ENCODE results near the gene NUP107. TPM values are rescaled to one million over a fixed set of nuclear protein-coding genes. Genes with fewer than 3 reads are reported as not detected.

NUP107 gene
- 41.7 and 140 TPM in 2 replicates for total RNA-seq

GRCh38 chr12:68686595-68687521 lies at the start of gene NUP107:
TSS of gene NUP107 (plus strand) at chr12:68686978. CDS start at chr12:68687066, 88 bp downstream.

GRCh38 chr12:68745904-68746571 lies 59.3 kb downstream of the NUP107 start, which contains the start of gene SLC35E3:
TSS of gene SLC35E3 (plus strand) at chr12:68746176. CDS start at chr12:68746378, 202 bp downstream.

Other genes with a start within 250 kb of the NUP107 start
- gene RAP1B, start 76.1 kb upstream of the NUP107 start, total RNA-seq = 222 and 289 TPM in 2 replicates
- 3.2 and 6.1 TPM in 2 replicates for gene SLC35E3, start 59.2 kb downstream of the NUP107 start, total RNA-seq
- gene MDM2, start 121.2 kb downstream of the NUP107 start, total RNA-seq = 96.2 and 162 TPM in 2 replicates
- gene CPM, start 246.2 kb downstream of the NUP107 start, total RNA-seq = 7.9 and 27.4 TPM in 2 replicates

Measured in uterine smooth muscle cell (primary cell).